Stimulated activated CD4-positive, alpha-beta T cell treated with anti-CD3 and anti-CD28 coated beads, TNF-alpha, amount 100 ng/mL, for 1 hour (primary cell): Measurements from ENCODE around the gene DEFB113.

Experiments used
- DNase-seq, 3 donors: peaks; one replicate each; pipeline ENCODE4 v3.0.0-alpha.2; 2020; ENCODE audit warnings: low read depth in 3 of 3, low spot score in 1 of 3

Gene DEFB113

DNA sequence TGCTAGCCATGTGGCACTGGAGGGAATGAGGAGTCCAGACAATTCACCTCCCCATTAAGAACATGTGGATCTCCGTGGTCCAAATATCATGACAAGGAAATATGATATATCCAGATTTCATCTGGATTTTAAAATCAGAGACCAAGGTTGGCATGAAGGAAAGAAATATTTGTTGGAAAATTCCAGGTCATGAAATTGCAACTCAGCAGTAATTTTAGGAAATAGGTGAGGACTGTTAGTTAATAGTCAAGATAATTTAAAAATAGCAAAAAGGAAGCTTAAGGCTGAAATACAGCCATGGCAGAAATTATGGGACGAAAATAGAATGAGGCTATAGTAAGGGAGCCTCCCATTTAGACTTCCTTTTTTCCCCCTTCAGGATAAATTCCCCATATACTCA lies 32.4 kb downstream of the DEFB113 start:
- no peak for DNase-seq

DNA sequence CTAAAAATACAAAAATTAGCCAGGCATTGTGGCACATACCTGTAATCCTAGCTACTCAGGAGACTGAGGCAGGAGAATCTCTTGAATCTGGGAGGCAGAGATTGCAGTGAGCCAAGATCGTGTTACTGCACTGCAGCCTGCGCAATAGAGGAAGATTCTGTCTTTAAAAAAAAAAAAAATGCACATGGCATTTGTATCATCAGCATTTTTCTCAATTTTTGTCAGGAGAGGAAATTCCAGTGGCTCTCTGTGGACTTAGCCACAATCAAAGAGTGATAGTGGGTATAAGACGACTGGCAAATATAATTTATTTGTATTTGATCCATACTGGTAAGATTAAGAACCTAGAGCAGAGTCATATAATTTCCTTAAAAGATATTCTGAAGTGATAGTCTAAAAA lies 34.0 kb downstream of the DEFB113 start:
- no peak for DNase-seq

DNA sequence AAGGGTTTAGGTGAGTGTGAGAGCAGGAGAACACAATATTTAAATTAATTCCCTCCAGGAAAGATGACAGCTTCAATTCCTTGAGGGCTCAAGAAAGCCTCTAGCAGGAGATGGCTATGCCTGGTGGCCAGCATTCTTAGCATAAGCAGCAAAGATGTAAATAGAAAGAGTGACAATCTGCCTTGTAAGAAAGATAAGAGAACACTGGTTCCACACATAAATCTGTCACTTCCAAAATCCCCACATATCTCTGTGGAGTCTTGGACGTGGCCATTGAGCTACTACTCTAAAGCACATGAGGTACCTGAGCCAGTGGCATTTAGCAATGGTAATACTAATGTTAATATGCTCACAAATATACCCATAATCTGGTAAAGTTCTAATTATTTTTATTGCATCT lies 34.7 kb downstream of the DEFB113 start:
- DNase-seq, result no peak

DNA sequence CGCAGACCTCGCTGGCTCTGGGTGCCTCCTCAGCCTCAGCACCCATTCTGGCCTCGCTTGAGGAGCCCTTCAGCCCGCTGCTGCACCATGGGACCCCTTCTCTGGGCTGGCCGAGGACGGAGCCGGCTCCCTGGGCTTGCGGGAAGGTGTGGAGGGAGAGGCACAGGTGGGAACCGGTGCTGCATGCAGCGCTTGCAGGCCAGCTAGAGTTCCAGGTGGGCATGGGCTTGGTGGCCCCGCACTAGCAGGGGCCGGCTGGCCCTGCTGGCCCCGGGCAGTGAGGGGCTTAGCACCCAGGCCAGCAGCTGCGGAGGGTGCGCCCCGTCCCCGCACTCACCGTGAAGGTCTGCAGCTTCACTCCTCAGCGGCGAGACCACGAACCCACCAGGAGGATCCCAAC lies 35.9 kb downstream of the DEFB113 start:
- no peak for DNase-seq

DNA sequence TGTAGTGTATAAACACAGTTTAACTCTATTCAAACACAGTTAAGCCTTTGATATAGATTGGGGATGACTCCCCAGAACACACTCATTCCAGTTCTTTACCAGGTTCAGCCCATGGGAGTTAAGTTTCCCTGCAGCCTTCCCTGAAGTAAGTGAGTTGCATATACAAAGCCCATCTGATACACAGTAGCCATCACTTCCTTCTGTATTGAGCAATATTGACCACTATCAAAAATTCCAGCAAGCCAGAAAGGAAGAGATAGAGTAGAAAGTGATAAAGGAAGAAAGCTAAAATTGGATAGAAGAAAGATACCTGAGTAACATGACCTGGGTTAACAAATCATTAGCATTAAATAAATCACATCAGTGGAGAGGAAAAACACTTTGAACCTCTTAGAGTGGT lies 40.1 kb downstream of the DEFB113 start:
- DNase-seq, result no peak

DNA sequence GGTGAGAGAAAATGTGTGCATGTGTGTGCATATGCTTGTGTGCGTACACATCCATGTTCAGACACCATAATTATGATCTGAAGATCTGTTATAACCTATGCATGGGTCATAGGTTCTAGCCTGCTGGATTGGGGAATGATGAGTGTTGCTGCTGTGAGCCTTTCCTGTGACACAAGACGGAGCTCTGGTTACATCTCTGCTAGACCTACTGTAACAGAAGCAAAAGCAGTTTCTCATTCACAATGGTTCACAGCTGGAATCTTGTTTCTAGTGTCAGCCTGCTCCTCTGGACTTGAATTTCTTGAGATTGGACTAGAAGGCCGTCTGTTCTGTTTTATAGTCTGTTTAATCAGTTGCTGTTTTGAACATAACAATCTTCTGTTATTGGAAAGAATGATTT lies 45.6 kb downstream of the DEFB113 start:
- no peak for DNase-seq

DNA sequence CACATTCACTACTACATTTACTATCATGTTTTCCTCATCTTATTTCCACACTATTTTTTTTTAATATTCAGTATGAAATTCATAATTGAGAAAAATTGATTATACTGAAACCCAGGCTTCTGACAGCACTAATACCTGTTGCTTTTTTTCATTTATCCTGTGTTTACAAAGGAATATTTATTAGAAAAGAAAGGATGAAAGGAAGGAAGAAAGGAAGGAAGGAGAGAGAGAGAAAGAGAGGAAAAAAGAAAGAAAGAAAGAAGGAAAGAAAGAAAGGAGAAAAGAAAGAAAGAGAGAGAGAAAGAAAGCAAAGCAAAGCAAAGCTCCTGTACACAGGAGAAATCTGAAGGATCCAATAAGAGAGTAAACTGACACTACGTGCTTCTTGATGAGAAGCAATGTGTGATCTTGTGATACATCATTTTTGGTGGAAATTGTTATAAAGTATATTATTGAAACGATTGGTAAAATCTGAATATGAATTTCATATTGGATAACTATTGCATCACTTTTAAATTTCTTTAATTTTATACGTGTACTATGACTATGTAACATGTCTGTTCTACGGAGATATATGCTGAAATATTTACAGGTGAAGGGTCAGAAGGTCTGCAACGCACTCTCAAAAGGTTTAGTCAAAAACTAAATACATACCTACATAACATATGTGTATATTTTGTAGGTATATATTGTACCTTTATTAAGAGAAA lies 49.3 kb downstream of the DEFB113 start:
- no peak for DNase-seq

DNA sequence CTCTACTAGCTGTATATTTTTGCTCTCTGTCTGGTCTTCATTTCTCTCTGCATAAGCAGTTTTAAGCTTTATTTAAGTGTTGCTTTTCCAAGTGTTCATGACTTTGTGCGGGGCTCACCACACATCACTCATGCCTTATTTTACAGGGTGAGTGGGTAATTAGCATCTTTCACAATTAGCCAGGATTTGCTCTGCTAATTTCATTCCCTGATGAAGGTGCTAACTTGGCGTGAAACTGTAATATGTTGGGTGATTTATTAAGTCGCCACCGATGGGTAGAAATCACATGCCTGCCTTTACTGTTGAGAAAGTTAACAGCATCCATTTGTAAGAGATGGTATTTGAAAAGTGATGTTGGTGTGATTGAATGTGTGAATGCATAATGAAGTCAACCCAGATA lies 50.2 kb downstream of the DEFB113 start:
- no peak for DNase-seq

DNA sequence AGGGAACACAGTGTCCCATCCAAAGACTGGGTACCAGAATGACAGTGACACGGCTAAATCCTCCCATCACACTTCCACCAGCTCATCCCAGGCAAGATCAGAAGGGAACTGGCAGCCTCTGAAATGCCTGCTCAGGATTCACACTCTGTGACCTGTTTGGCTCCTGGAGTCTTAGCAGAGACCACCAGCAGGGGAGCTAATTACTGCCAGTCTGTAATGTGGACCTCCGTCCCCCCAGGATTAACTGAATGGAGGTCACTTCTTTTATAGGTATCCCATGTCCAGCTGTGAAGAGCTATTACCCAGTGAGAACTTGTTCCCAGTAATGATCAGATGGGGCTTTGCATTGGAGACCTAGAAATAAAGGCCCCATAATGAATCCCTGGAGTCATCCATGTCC lies 50.6 kb downstream of the DEFB113 start:
- no peak for DNase-seq
